GM18505 (cell line): Measurements from ENCODE around the gene FSTL3.
"Not testable (repeated sequence)": the region's sequence is repeated elsewhere in the genome, so short reads cannot be mapped to it uniquely, and the experiment has no call there.

ENCODE experiments used
- ATAC-seq: cut with Tn5 transposase; IDR thresholded peaks from one replicate; pipeline ENCODE4 v1.9.1; 2021; ENCODE audit not compliant: unreplicated experiment
- POLR2A ChIP-seq: IDR thresholded peaks from 4 replicates; pipeline ENCODE4 v1.6.1; 2011; ENCODE audit warnings: borderline replicate concordance; ENCODE audit not compliant: insufficient read depth, insufficient read length; ENCODE audit errors: extremely low read depth

The FSTL3 gene

DNA sequence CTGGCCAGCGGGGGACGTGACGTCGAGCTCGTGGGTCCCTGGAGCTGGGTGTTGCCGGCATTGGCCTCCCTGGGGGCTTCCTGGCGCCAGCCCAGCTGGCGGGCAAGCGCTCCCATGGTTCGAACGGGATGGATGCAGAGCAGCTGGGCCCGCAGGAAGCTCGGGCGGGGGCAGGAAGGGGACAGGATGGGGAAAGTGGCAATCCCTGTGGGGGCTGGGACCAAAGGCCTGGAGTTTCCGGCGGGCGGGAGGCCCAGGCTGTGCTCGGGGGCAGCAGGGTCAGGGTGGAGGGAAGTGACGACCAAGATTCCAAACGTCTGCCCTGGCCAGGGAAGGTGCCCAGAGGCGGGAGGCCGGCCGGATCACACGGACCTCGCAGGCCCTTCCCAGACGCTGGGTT is 51.8 kb downstream of the FSTL3 start:
- ATAC-seq = no peak
- no peak for TF ChIP-seq POLR2A

DNA sequence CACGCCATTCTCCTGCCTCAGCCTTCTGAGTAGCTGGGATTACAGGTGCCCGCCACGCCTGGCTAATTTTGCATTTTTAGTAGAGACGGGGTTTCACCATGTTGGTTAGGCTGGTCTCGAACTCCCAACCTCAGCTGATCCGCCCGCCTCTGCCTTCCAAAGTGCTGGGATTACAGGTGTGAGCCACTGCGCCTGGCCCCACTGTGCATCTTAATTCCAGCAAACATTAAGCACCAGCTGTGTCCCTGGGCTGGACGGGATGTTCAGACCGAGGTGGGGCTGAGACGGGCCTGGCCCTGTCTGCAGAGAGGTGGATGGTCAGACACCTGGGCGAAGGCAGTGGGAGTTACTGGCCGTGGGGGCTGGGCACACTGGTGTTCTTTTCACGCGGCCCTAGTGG is 53.4 kb downstream of the FSTL3 start:
- not testable (repeated sequence) for ATAC-seq

- no peak for ATAC-seq
- no peak for TF ChIP-seq POLR2A
Measured at GRCh38 chr19:729965-730668, 53.9 kb downstream of the FSTL3 start.

DNA sequence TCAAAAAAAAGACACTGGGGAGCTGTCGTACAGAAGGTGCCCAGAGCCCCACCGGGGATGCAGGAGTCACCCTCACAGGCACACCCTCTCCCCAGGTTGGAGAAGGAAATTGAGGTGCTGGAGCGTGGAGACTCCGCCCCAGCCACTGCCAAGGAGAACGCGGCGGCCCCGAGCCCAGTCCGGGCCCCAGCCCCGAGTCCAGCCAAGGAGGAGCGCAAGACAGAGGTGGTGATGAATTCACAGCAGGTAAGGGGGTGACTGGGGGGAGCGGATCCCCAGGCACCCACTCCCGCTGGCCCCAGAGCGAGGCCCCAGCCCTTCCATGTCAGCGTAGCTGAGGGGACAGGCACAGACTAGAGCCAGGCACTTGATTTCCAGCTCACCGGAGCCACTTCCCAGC is 54.8 kb downstream of the FSTL3 start:
- no peak for TF ChIP-seq POLR2A
- ATAC-seq = no peak

DNA sequence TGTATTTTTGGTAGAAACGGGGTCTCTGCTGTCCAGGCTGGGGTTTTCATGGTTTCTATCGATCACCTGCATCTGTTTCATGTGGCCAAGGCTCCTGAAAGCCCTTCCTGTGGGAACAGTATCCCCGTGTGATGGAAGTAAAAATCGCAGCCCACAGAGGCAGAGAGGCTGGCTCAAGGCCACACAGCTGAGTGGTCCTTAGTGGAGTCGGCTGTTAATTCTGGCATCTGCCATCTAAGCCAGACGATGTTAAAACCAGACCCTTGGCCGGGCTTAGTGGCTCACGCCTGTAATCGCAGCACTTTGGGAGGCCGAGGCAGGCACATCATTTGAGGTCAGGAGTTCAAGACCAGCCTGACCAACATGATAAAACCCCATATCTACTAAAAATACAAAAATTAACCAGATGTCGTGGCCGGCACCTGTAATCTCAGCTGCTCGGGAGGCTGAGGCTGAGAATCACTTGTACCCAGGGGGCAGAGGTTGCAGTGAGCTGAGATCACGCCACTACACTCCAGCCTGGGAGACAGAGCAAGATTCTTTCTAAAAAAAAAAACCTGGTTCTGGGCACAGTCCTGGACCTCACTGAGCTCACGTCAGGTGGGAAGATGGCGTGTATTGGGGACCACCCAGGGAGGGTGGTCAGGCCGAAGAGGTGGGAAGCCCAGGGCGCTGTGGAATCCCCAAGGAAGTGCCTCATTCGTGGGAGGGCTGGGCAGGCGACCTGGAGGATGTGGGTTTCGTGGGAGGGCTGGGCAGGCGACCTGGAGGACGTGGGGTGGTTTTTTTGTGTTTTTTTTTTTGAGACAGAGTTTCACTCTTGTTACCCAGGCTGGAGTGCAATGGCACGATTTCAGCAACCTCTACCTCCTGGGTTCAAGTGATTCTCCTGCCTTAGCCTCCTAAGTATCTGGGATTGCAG is 56.2 kb downstream of the FSTL3 start:
- no peak for ATAC-seq
- no peak for TF ChIP-seq POLR2A
